CD4-positive, alpha-beta memory T cell (primary cell): Measurements from ENCODE around the gene FHL5. TPM values are rescaled to one million over a fixed set of nuclear protein-coding genes. Genes with fewer than 3 reads are reported as not detected.

Experiments used
- CTCF ChIA-PET: fragments of 350-600 bp; sonication (Branson Sonifier 250); formaldehyde crosslinking; loops from one replicate; lab custom pipeline; 2021; ENCODE audit warnings: inconsistent platforms; ENCODE audit not compliant: partially characterized antibody; lab: Charles Lee
- POLR2A ChIA-PET: fragments of 350-600 bp; sonication (Branson Sonifier 250); formaldehyde crosslinking; loops from one replicate; lab custom pipeline; 2021; ENCODE audit not compliant: partially characterized antibody; lab: Charles Lee
- DNase-seq, 5 donors: peaks; one replicate each; pipeline versions ENCODE4 v3.0.0 to v3.0.0-alpha.2; 2020 to 2022; ENCODE audit warnings: mixed read lengths in 1 of 5
- H3K27ac ChIP-seq: one replicate; pipeline ENCODE4 v1.7.0; 2013; ENCODE audit warnings: low read depth, low read length
- H3K27me3 ChIP-seq: 2 replicates; pipeline ENCODE4 v1.7.0; 2013; ENCODE audit warnings: mild to moderate bottlenecking, low read length, moderate library complexity; ENCODE audit not compliant: insufficient read depth
- H3K36me3 ChIP-seq: 2 replicates; pipeline ENCODE4 v1.7.0; 2013; ENCODE audit warnings: mild to moderate bottlenecking, low read length, moderate library complexity; ENCODE audit not compliant: insufficient read depth
- H3K4me1 ChIP-seq: 2 replicates; pipeline ENCODE4 v1.7.0; 2013; ENCODE audit warnings: mild to moderate bottlenecking, low read length, moderate library complexity; ENCODE audit not compliant: insufficient read depth
- H3K4me3 ChIP-seq, 2 donors: one replicate each; pipeline ENCODE4 v1.7.0; 2013; ENCODE audit warnings: low read length in 2 of 2, mild to moderate bottlenecking in 1 of 2
- H3K9me3 ChIP-seq, 2 donors: one replicate each; pipeline ENCODE4 v1.7.0; 2013; ENCODE audit warnings: low read length in 2 of 2, control low read depth in 1 of 2; ENCODE audit not compliant: control insufficient read depth in 1 of 2
- H3K27ac Mint-ChIP-seq, 7 donors: one replicate each; pipeline ENCODE4 v1.8.0; 2020 to 2021; ENCODE audit warnings: mixed read lengths in 7 of 7, mild to moderate bottlenecking in 6 of 7, inconsistent platforms in 3 of 7, moderate library complexity in 3 of 7
- H3K27me3 Mint-ChIP-seq, 2 donors: one replicate each; pipeline ENCODE4 v1.8.0; 2020 to 2021; ENCODE audit warnings: mixed read lengths in 2 of 2
- H3K36me3 Mint-ChIP-seq, 2 donors: one replicate each; pipeline ENCODE4 v1.8.0; 2020 to 2021; ENCODE audit warnings: mixed read lengths in 2 of 2, inconsistent platforms in 1 of 2, mild to moderate bottlenecking in 1 of 2
- H3K4me1 Mint-ChIP-seq, 4 donors: one replicate each; pipeline ENCODE4 v1.8.0; 2020 to 2021; ENCODE audit warnings: mixed read lengths in 4 of 4, mild to moderate bottlenecking in 1 of 4
- H3K4me3 Mint-ChIP-seq, 8 donors: one replicate each; pipeline ENCODE4 v1.8.0; 2020 to 2021; ENCODE audit warnings: mixed read lengths in 8 of 8, mild to moderate bottlenecking in 7 of 8, moderate library complexity in 6 of 8, inconsistent platforms in 3 of 8
- H3K9me3 Mint-ChIP-seq, 8 donors: one replicate each; pipeline ENCODE4 v1.8.0; 2020 to 2021; ENCODE audit warnings: mixed read lengths in 8 of 8, mild to moderate bottlenecking in 5 of 8, inconsistent platforms in 3 of 8, moderate library complexity in 1 of 8
- intact Hi-C: fragments of 100-400 bp; cut with micrococcal nuclease; formaldehyde crosslinking; loops from one replicate; pipeline ENCODE4 v1.15.1; 2023
- polyA plus RNA-seq, 2 donors: library from polyadenylated mRNA; unstranded; fragments of 300-500 nt; fragmentation: Illumina TruSeq; gene quantifications; one replicate each; pipeline ENCODE4 v1.2.3, GENCODE V29; 2021
- total RNA-seq, 2 experiments: library from RNA; stranded (reverse); gene quantifications; one replicate each; pipeline ENCODE4 v1.2.3, GENCODE V29; 2021

The FHL5 gene
- total and polyA plus RNA-seq, 4 experiments from 2014 or later = not detected

DNA sequence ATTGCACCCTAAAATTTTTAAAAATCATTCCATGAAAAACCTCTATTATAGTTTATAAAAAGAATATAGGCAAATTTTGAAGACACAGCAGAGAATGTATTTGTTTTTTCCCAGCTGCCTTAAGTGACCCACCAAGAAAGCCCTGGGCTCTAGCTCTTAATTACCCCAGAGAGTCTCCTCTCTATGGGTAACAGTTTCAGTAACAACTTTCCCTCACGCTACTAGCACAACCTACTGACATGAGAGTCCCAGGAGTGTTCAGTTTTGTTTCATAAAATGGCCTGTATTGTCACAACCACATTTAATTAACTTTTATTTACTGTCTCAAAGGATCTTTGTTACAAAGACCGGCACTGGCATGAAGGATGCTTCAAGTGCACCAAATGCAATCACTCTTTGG is 41.5 kb downstream of the FHL5 start:
- Histone ChIP-seq H3K9me3 (no peaks in the 10 kb centered on the region), H3K27ac (no peak overlapping the region), H3K4me1 (no peaks in the 10 kb centered on the region), H3K27me3 (no peaks in the 10 kb centered on the region), H3K36me3 (no peaks in the 10 kb centered on the region), H3K4me3 (no peak overlapping the region)
- CTCF ChIA-PET = interaction anchor here (1.5 kb wide), 1 partner anchor 12 kb away, joined by 4 read pairs; no protein-coding TSS in a partner anchor
- Mint-ChIP-seq H3K27me3 (peaks cover 6 to 10% of the 10 kb centered on the region in 2 donors), H3K27ac (no peak overlapping the region), H3K9me3 (no peaks in the 10 kb centered on the region), H3K36me3 (no peaks in the 10 kb centered on the region), H3K4me1 (no peaks in the 10 kb centered on the region), H3K4me3 (no peak overlapping the region)
- no peak for DNase-seq
- POLR2A ChIA-PET = no interaction called here
- intact Hi-C loops = no loop called here

DNA sequence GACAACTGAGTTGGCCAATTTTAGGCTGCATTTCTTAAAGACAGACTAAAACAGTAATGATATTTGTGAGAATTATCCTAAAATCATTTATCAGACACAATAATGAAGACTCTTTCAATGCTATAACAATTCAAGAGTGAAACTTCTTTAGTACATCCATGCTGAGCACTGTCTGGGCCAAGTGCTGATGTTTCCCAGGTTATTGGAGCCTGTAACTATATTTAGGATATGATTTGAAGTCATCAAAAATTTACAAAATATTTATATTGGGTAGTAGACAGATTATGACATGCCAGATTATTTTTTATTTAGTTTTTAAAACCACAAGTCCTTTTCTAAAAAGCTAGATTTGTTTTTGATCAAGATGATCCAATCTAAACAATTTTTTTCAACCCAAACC is 45.1 kb downstream of the FHL5 start:
- H3K36me3 ChIP-seq = no peaks in the 10 kb centered on the region
- H3K4me1 ChIP-seq = no peaks in the 10 kb centered on the region
- Mint-ChIP-seq H3K4me1 (no peaks in the 10 kb centered on the region), H3K36me3 (no peaks in the 10 kb centered on the region), H3K9me3 (no peaks in the 10 kb centered on the region), H3K27me3 (peaks cover 3 to 7% of the 10 kb centered on the region in 2 donors), H3K27ac (no peak overlapping the region), H3K4me3 (no peak overlapping the region)
- intact Hi-C loops = no loop called here
- ChIA-PET CTCF (no interaction called here), POLR2A (no interaction called here)
- DNase-seq = no peak
- H3K27ac ChIP-seq = no peak overlapping the region
- no peak overlapping the region for H3K4me3 ChIP-seq
- no peaks in the 10 kb centered on the region for H3K27me3 ChIP-seq
- no peaks in the 10 kb centered on the region for H3K9me3 ChIP-seq

DNA sequence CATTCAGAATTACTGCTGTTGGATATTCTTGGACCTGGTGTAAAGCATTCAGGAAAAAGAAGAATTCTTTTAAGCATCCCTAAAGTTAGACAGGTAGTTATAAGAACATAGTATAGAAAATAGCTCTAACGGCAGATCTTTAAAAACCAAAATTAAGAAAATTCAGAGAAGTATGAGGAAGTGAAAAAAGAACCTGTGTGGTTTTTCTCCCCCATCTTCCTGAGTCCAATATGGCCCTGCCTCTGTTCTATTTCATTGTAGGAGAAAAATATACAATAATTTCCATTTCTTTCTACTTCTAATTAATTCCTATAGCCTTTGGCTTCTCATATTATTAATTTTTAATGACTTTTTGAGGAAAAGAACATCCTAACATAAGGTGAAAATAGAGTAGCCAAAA is 47.1 kb downstream of the FHL5 start:
- Mint-ChIP-seq H3K9me3 (no peaks in the 10 kb centered on the region), H3K27ac (no peak overlapping the region), H3K4me1 (no peaks in the 10 kb centered on the region), H3K4me3 (no peak overlapping the region), H3K27me3 (peaks cover 1 to 3% of the 10 kb centered on the region in 2 donors), H3K36me3 (no peaks in the 10 kb centered on the region)
- no peaks in the 10 kb centered on the region for H3K4me1 ChIP-seq
- no peaks in the 10 kb centered on the region for H3K27me3 ChIP-seq
- ChIA-PET POLR2A (no interaction called here), CTCF (no interaction called here)
- H3K4me3 ChIP-seq = no peak overlapping the region
- no peak for DNase-seq
- intact Hi-C loops = no loop called here
- H3K9me3 ChIP-seq = no peaks in the 10 kb centered on the region
- H3K27ac ChIP-seq = no peak overlapping the region
- no peaks in the 10 kb centered on the region for H3K36me3 ChIP-seq

DNA sequence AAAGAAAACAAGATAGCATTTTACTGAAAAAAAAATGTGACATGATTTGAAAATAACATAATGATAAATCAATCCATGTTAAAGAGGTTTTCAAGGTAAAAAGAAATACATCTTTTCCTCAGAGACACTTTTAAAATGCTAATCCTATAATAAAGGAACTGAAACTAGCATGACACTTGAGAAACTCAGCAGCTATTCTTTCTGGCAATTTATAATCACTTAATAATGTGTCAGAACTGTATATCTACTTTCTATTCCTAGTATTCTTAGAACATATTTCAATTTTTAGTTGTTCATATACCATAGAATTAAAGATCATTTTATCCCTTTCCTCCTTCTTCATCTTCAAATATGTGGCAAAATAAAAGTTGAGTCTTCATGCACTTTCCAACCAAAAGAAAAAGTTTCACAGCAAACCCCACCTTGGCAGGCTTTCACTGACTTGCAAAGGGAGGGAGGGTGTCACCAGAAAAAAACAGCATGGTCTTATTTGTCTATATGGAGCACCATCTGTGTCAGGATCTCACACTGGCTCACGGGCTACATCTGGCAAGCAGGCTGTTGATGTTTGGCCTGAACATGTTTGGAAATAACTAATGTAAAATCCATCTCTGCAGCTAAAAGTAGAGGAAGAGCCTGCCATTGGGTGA is 48.5 kb downstream of the FHL5 start:
- peaks cover 1 to 3% of the 10 kb centered on the region in 2 donors for H3K27me3 Mint-ChIP-seq
- no peak overlapping the region for H3K4me3 Mint-ChIP-seq
- H3K27ac ChIP-seq = no peak overlapping the region
- ChIA-PET CTCF (no interaction called here), POLR2A (no interaction called here)
- no peaks in the 10 kb centered on the region for H3K9me3 ChIP-seq
- intact Hi-C loops = no loop called here
- H3K4me1 Mint-ChIP-seq = no peaks in the 10 kb centered on the region
- no peaks in the 10 kb centered on the region for H3K36me3 Mint-ChIP-seq
- no peak overlapping the region for H3K27ac Mint-ChIP-seq
- no peaks in the 10 kb centered on the region for H3K27me3 ChIP-seq
- H3K36me3 ChIP-seq = no peaks in the 10 kb centered on the region
- no peak for DNase-seq
- no peaks in the 10 kb centered on the region for H3K4me1 ChIP-seq
- no peak overlapping the region for H3K4me3 ChIP-seq
- no peaks in the 10 kb centered on the region for H3K9me3 Mint-ChIP-seq

DNA sequence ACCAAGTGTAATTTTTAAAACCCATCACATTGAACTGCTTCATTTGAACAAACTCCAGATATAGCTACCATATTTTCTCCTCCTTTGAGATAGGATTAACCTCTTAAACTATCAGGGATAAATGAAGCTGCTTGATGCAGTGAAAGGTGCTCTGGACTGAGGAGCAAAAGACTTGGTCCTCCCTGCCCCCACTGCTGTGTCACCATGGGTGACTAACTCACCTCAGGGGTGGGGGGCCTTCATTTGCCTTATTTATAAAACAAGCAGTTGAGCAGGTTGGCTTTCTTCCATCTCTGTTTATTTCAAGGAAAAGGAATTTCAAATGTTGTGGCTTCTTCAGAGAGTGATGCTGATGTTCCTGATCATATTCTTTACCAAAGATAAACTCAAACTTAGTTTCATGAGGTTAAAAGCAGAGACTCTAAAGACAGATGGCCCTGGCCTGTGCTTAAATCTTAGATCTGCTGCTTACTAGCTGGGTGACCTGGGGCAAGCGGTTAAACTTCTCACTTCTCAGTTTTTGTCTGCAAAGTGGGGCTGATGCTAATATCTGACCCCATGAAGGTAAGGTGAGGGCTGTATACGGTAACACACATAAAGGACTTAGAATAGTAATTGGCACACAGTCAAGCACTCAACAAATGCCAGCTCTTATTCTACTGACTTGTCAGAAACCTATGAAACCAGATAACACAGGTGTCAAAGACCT is 50.5 kb downstream of the FHL5 start:
- Mint-ChIP-seq H3K27me3 (peaks cover 3 to 5% of the 10 kb centered on the region in 2 donors), H3K27ac (no peak overlapping the region), H3K4me1 (no peaks in the 10 kb centered on the region), H3K4me3 (no peak overlapping the region), H3K9me3 (no peaks in the 10 kb centered on the region), H3K36me3 (no peaks in the 10 kb centered on the region)
- no peaks in the 10 kb centered on the region for H3K36me3 ChIP-seq
- H3K27ac ChIP-seq = no peak overlapping the region
- DNase-seq = no peak
- CTCF ChIA-PET = no interaction called here
- no peaks in the 10 kb centered on the region for H3K27me3 ChIP-seq
- H3K9me3 ChIP-seq = no peaks in the 10 kb centered on the region
- H3K4me3 ChIP-seq = no peak overlapping the region
- POLR2A ChIA-PET = no interaction called here
- H3K4me1 ChIP-seq = no peaks in the 10 kb centered on the region
- intact Hi-C loops = no loop called here

DNA sequence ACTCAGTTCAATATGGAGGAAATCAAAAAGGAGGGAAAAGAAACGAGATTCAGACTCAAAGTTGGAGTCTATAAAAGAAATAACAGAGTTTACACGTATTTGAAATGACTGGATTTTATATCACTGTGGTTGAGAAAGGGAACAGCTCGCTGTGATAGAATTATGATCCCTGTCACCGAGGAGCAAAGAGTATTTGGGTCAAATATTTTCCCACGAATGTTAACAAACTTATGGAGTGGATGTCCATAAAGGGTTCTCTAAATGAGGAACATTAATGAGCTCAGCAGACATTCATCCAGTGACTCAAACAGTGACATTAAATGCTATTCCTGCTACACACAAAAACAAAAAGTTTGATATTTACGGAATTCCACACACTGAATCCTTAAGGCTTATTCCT is 57.9 kb downstream of the FHL5 start:
- Mint-ChIP-seq H3K36me3 (no peaks in the 10 kb centered on the region), H3K27ac (no peak overlapping the region)
- intact Hi-C loops = no loop called here

DNA sequence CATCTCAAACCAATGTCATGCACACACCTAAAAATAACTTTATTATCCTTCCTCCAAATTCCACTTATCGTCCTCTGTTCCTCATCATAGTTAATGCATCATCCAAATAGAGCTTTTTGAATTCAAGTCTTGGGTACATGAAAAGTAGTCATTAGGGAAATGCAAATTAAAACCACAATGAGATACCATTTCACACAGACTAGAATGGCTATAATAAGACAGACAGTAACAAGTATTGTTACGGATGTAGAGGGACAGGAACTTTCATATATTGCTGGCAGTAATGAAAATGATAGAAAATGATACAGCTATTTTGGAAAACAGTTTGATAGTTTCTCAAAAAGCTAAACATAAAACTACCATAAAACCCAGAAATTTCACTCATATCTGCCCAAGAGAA is 59.1 kb downstream of the FHL5 start:
- Histone ChIP-seq H3K9me3 (no peaks in the 10 kb centered on the region), H3K27ac (no peak overlapping the region), H3K4me3 (no peak overlapping the region), H3K36me3 (no peaks in the 10 kb centered on the region), H3K27me3 (no peaks in the 10 kb centered on the region), H3K4me1 (no peaks in the 10 kb centered on the region)
- H3K27me3 Mint-ChIP-seq = peaks cover 6 to 10% of the 10 kb centered on the region in 2 donors
- intact Hi-C loops = no loop called here
- H3K36me3 Mint-ChIP-seq = no peaks in the 10 kb centered on the region
- no peaks in the 10 kb centered on the region for H3K4me1 Mint-ChIP-seq
- no peak overlapping the region for H3K4me3 Mint-ChIP-seq
- ChIA-PET CTCF (no interaction called here), POLR2A (no interaction called here)
- H3K27ac Mint-ChIP-seq = no peak overlapping the region
- no peaks in the 10 kb centered on the region for H3K9me3 Mint-ChIP-seq
- DNase-seq = no peak

More for the DNA sequence above, 57.9 kb downstream of the FHL5 start:
- Mint-ChIP-seq H3K9me3 (no peaks in the 10 kb centered on the region), H3K4me3 (no peak overlapping the region), H3K4me1 (no peaks in the 10 kb centered on the region), H3K27me3 (peaks cover 7 to 10% of the 10 kb centered on the region in 2 donors)
- Histone ChIP-seq H3K9me3 (no peaks in the 10 kb centered on the region), H3K36me3 (no peaks in the 10 kb centered on the region), H3K4me1 (no peaks in the 10 kb centered on the region), H3K27me3 (no peaks in the 10 kb centered on the region), H3K27ac (no peak overlapping the region), H3K4me3 (no peak overlapping the region)
- CTCF ChIA-PET = no interaction called here
- DNase-seq = no peak
- POLR2A ChIA-PET = no interaction called here
